Pancreas (tissue), 10 donors: ENCODE data around the gene SULT2B1. TPM values are rescaled to one million over a fixed set of nuclear protein-coding genes. Genes with fewer than 3 reads are reported as not detected.

Experiments used
- ATAC-seq, 4 donors: fragments of 200-7000 bp; cut with Tn5 transposase; one replicate each; pipeline versions ENCODE4 v1.8.0 to v1.9.1; 2020; ENCODE audit warnings: mild to moderate bottlenecking in 4 of 4, moderate library complexity in 4 of 4
- DNase-seq, 6 donors: peaks; one replicate each; pipeline ENCODE4 v3.0.0-alpha.2; 2020
- FAIRE-seq: peaks from 2 replicates; lab custom pipeline; 2012; peaks lifted over from hg19 to GRCh38; lab: Jason Lieb, UNC
- H3K27ac ChIP-seq, 4 donors: fragments of 200-600 bp; sonication (generic); 1 replicate in 3 of 4; 2 replicates in 1 of 4; pipeline versions ENCODE4 v1.5.0 to v1.8.0; 2020
- H3K27me3 ChIP-seq, 4 donors: fragments of 200-600 bp; one replicate each; pipeline ENCODE4 v1.8.0; 2021
- H3K36me3 ChIP-seq, 3 donors: fragments of 200-600 bp; sonication (generic) in 1 of 3; one replicate each; pipeline versions ENCODE4 v1.5.0 to v1.8.0; 2020 to 2021
- H3K4me1 ChIP-seq, 3 donors: fragments of 200-600 bp; one replicate each; pipeline ENCODE4 v1.8.0; 2021
- H3K4me3 ChIP-seq, 4 donors: fragments of 200-600 bp; sonication (generic) in 2 of 4; one replicate each; pipeline versions ENCODE4 v1.5.0 to v1.8.0; 2020 to 2021
- H3K9me3 ChIP-seq, 4 donors: fragments of 200-600 bp; one replicate each; pipeline ENCODE4 v1.8.0; 2021
- WGBS, 2 donors: extraction: QIAGEN DNeasy Blood & Tissue Kit; methylation state at CpG; one replicate each; pipeline ENCODE4 v1.1.7; 2013; 5-methylcytosine and 5-hydroxymethylcytosine counted together
- intact Hi-C, 3 donors: fragments of 100-400 bp; cut with DNase I; formaldehyde crosslinking; loops; one replicate each; pipeline versions ENCODE4 v1.11.1 to v1.14.2; 2022
- polyA plus RNA-seq, 2 donors: library from polyadenylated mRNA; stranded (reverse); fragments of 200-250 nt; gene quantifications; one replicate each; pipeline ENCODE4 v1.2.3, GENCODE V29; 2013
- total RNA-seq, 6 donors: library from RNA; stranded (reverse); fragmentation: NEBNext Ultra II Directional in 4 of 6; extraction: Animal tissue kit (Norgen Biotek cat#: 25700) in 4 of 6; gene quantifications; one replicate each; pipeline versions ENCODE4 v1.2.1 to v1.2.4, GENCODE V29; 2021 to 2023
- TF ChIP-seq, protein P1 (sequence below), 4 donors: fragments of 200-600 bp; sonication (generic) in 3 of 4; IDR thresholded peaks; one replicate each; pipeline versions ENCODE4 v1.5.0 to v1.8.0; 2021; ENCODE audit warnings: antibody characterized with exemption in 4 of 4
- donor health status: healthy with polysubstance abuse.
- donor health status: DM: no; HTN: no; CAD: no; lungs with moderate emphysema.
- donor health status: DM: no; HTN: no; CAD: no.
- donor health status: control.
- donor health status: control.
- donor health status: Bipolar disorder and iron deficiency.
- donor health status: DM: yes; HTN: yes; CAD: no.
- donor health status: DM: no; HTN: no; CAD: no.
- donor health status: DM: no; HTN: no; CAD: no.
- donor health status: DM: yes; HTN: yes; CAD: no.

SULT2B1 gene
- total and polyA plus RNA-seq, 8 donors = 0.32 to 1.7 (median 0.62) TPM; not detected in 1

GRCh38 chr19:48603449-48603848 lies 51.5 kb downstream of the SULT2B1 start:
- FAIRE-seq (no peak), ATAC-seq (no peak), DNase-seq (no peak)
- intact Hi-C loops = no loop called here
- Histone ChIP-seq H3K4me3 (no peak overlapping the region), H3K9me3 (no peaks in the 10 kb centered on the region), H3K27ac (no peak overlapping the region), H3K4me1 (no peaks in the 10 kb centered on the region), H3K36me3 (no peaks in the 10 kb centered on the region), H3K27me3 (no peaks in the 10 kb centered on the region)
- 84 to 91% methylated on average over 39 of the region's 39 CpGs for WGBS, 2 donors
- TF ChIP-seq, protein P1, sequence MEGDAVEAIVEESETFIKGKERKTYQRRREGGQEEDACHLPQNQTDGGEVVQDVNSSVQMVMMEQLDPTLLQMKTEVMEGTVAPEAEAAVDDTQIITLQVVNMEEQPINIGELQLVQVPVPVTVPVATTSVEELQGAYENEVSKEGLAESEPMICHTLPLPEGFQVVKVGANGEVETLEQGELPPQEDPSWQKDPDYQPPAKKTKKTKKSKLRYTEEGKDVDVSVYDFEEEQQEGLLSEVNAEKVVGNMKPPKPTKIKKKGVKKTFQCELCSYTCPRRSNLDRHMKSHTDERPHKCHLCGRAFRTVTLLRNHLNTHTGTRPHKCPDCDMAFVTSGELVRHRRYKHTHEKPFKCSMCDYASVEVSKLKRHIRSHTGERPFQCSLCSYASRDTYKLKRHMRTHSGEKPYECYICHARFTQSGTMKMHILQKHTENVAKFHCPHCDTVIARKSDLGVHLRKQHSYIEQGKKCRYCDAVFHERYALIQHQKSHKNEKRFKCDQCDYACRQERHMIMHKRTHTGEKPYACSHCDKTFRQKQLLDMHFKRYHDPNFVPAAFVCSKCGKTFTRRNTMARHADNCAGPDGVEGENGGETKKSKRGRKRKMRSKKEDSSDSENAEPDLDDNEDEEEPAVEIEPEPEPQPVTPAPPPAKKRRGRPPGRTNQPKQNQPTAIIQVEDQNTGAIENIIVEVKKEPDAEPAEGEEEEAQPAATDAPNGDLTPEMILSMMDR (IDR thresholded peaks at IDR 0.05) = no peak

GRCh38 chr19:48603850-48604249 lies 51.9 kb downstream of the SULT2B1 start:
- no peaks in the 10 kb centered on the region for H3K27me3 ChIP-seq
- intact Hi-C loops = no loop called here

DNA sequence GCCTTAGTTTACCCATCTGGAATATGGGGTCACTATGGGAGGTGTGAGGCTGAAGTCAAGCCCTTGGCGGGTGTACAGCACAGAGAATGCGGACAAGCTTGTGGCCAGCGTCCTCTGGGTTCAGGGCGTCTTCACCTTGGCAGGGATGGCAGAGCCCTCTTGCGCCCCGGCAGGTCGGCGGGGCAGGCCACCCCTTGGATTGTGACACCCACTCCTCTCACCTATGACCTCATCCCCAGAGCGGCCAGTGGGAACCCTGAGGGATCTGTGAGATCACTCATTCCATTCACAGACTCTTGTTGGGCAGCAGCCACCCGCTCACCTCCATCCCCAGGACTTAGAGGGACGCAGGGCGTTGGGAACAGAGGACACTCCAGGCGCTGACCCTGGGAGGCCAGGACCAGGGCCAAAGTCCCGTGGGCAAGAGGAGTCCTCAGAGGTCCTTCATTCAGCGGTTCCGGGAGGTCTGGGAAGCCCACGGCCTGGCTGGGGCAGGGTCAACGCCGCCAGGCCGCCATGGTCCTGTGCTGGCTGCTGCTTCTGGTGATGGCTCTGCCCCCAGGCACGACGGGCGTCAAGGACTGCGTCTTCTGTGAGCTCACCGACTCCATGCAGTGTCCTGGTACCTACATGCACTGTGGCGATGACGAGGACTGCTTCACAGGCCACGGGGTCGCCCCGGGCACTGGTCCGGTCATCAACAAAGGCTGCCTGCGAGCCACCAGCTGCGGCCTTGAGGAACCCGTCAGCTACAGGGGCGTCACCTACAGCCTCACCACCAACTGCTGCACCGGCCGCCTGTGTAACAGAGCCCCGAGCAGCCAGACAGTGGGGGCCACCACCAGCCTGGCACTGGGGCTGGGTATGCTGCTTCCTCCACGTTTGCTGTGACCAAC lies 54.7 kb downstream of the SULT2B1 start, which contains the start of gene SPACA4:
SPACA4 (plus strand) TSS at position 280 of the 896 bp plus-strand sequence; CDS start at position 517, 237 bp downstream.
- intact Hi-C loops = no loop called here
- Histone ChIP-seq H3K36me3 (no peaks in the 10 kb centered on the region), H3K9me3 (no peaks in the 10 kb centered on the region), H3K4me3 (no peak within 1 kb of the TSS), H3K27ac (no peak within 1 kb of the TSS), H3K4me1 (no peaks in the 10 kb centered on the region), H3K27me3 (no peaks in the 10 kb centered on the region)
- TF ChIP-seq, protein P1 (IDR thresholded peaks at IDR 0.05) = no peak
- FAIRE-seq (no peak), DNase-seq (no peak), ATAC-seq (no peak)
- 75 to 85% methylated on average over 39 of the region's 39 CpGs for WGBS, 2 donors

More at GRCh38 chr19:48603850-48604249, 51.9 kb downstream of the SULT2B1 start:
- no peaks in the 10 kb centered on the region for H3K9me3 ChIP-seq
- H3K4me3 ChIP-seq = no peak overlapping the region
- FAIRE-seq = no peak
- no peak for ATAC-seq
- H3K36me3 ChIP-seq = no peaks in the 10 kb centered on the region
- no peak for DNase-seq
- H3K27ac ChIP-seq = no peak overlapping the region
- 87 to 93% methylated on average over 9 of the region's 9 CpGs for WGBS, 2 donors
- no peaks in the 10 kb centered on the region for H3K4me1 ChIP-seq
- TF ChIP-seq, protein P1 (IDR thresholded peaks at IDR 0.05) = no peak

DNA sequence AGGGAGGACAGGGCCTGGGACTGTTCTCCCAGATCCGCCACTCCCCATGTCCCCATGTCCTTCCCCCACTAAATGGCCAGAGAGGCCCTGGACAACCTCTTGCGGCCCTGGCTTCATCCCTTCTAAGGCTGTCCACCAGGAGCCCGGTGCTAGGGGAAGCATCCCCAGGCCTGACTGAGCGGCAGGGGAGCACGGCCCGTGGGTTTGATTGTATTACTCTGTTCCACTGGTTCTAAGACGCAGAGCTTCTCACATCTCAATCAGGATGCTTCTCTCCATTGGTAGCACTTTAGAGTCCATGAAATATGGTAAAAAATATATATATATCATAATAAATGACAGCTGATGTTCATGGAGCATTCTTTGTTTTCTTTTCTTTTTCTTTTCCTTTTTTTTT lies 55.4 kb downstream of the SULT2B1 start:
- TF ChIP-seq, protein P1 (IDR thresholded peaks at IDR 0.05) = no peak
- no peaks in the 10 kb centered on the region for H3K36me3 ChIP-seq
- DNase-seq = no peak
- H3K4me1 ChIP-seq = no peaks in the 10 kb centered on the region
- no peak for ATAC-seq
- no peak overlapping the region for H3K27ac ChIP-seq
- no peaks in the 10 kb centered on the region for H3K9me3 ChIP-seq
- H3K4me3 ChIP-seq = no peak overlapping the region
- WGBS, 2 donors = 73 to 86% methylated on average over 7 of the region's 7 CpGs
- no peaks in the 10 kb centered on the region for H3K27me3 ChIP-seq
- FAIRE-seq = no peak
- intact Hi-C loops = no loop called here

DNA sequence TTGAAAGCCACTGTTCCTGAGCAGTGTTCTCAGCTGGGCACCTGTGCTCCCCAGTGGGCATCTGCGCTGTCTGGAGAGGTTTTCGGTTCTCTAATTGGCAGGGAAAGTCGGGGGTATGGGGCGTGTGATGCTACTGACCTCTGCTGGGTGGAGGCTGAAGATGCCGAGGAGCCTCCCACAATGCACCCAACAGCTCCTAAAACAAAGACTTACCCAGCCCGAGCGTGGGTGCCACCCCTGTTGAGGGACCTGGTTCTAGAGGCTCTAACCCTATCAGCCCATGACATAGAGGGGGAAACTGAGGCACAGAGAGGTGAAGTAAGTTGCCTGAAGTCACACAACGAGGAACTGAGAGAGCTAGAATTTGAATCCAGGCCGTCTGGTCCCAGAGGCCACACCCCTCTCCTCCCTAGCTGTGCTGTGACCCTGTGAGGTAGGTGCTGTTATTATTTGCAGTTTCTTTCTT lies 56.9 kb downstream of the SULT2B1 start:
- H3K27me3 ChIP-seq = no peaks in the 10 kb centered on the region
- no peak overlapping the region for H3K27ac ChIP-seq
- TF ChIP-seq, protein P1 (IDR thresholded peaks at IDR 0.05) = no peak
- DNase-seq (no peak), FAIRE-seq (no peak), ATAC-seq (peak in 3 of 4 donors; percentile 36 to 69 (median 55))
- WGBS, 2 donors = 46 to 59% methylated on average over 9 of the region's 9 CpGs
- intact Hi-C loops = no loop called here
- H3K36me3 ChIP-seq = no peaks in the 10 kb centered on the region
- no peaks in the 10 kb centered on the region for H3K4me1 ChIP-seq
- H3K9me3 ChIP-seq = no peaks in the 10 kb centered on the region
- no peak overlapping the region for H3K4me3 ChIP-seq
